ENCODE data around the gene ZG16B.
A peak's percentile ranks its signal among the peaks of the same experiment; 100 is the strongest.

ZG16B gene

GRCh38 chr16:2829501-2830354 lies at the start of gene ZG16B:
ZG16B (plus strand) TSS chr16:2830303; CDS start chr16:2830442, 139 bp downstream.
- Mint-ChIP-seq H3K9me3 (no peaks in the 10 kb centered on the region), H3K27ac (no peak within 1 kb of the TSS), H3K27me3 (no peaks in the 10 kb centered on the region), H3K36me3 (no peaks in the 10 kb centered on the region), H3K4me3 (no peak within 1 kb of the TSS), H3K4me1 (no peaks in the 10 kb centered on the region)

- Mint-ChIP-seq H3K36me3 (no peaks in the 10 kb centered on the region), H3K27me3 (no peaks in the 10 kb centered on the region), H3K4me1 (peaks cover 19% of the 10 kb centered on the region), H3K4me3 (no peak overlapping the region), H3K9me3 (no peaks in the 10 kb centered on the region), H3K27ac (no peak overlapping the region)
These were observed 47.3 kb upstream of the ZG16B start for GRCh38 chr16:2782583-2783351.

- peak overlapping the region; percentile 32 for H3K27ac Mint-ChIP-seq
- H3K4me3 Mint-ChIP-seq = peak overlapping the region; percentile 36
- no peaks in the 10 kb centered on the region for H3K36me3 Mint-ChIP-seq
These were observed 46.3 kb upstream of the ZG16B start for GRCh38 chr16:2783581-2784357.

GRCh38 chr16:2784358-2785100 lies 45.6 kb upstream of the ZG16B start:
- H3K27ac Mint-ChIP-seq = peak overlapping the region; percentile 88
- peaks cover under 1% of the 10 kb centered on the region for H3K27me3 Mint-ChIP-seq
- H3K36me3 Mint-ChIP-seq = no peaks in the 10 kb centered on the region
- no peaks in the 10 kb centered on the region for H3K9me3 Mint-ChIP-seq
- H3K4me1 Mint-ChIP-seq = peaks cover 7% of the 10 kb centered on the region
- H3K4me3 Mint-ChIP-seq = peak overlapping the region; percentile 91

More at GRCh38 chr16:2783581-2784357, 46.3 kb upstream of the ZG16B start:
- H3K27me3 Mint-ChIP-seq = no peaks in the 10 kb centered on the region
- no peaks in the 10 kb centered on the region for H3K9me3 Mint-ChIP-seq
- peaks cover 10% of the 10 kb centered on the region for H3K4me1 Mint-ChIP-seq

- Mint-ChIP-seq H3K27ac (peak overlapping the region; percentile 88), H3K9me3 (no peaks in the 10 kb centered on the region), H3K36me3 (no peaks in the 10 kb centered on the region), H3K27me3 (peaks cover 2% of the 10 kb centered on the region), H3K4me3 (peak overlapping the region; percentile 91), H3K4me1 (peaks cover 7% of the 10 kb centered on the region)
These were observed 44.8 kb upstream of the ZG16B start for GRCh38 chr16:2785101-2785991.

GRCh38 chr16:2786061-2786825 lies 43.9 kb upstream of the ZG16B start:
- Mint-ChIP-seq H3K27me3 (peaks cover 2% of the 10 kb centered on the region), H3K9me3 (no peaks in the 10 kb centered on the region), H3K27ac (no peak overlapping the region), H3K36me3 (no peaks in the 10 kb centered on the region), H3K4me3 (no peak overlapping the region), H3K4me1 (peaks cover 7% of the 10 kb centered on the region)

GRCh38 chr16:2786826-2787151 lies 43.3 kb upstream of the ZG16B start:
- Mint-ChIP-seq H3K4me1 (peaks cover 7% of the 10 kb centered on the region), H3K27ac (no peak overlapping the region), H3K27me3 (peaks cover 4% of the 10 kb centered on the region), H3K9me3 (no peaks in the 10 kb centered on the region), H3K36me3 (no peaks in the 10 kb centered on the region), H3K4me3 (no peak overlapping the region)

- Mint-ChIP-seq H3K4me3 (no peak within 1 kb of the TSS), H3K36me3 (no peaks in the 10 kb centered on the region), H3K4me1 (peaks cover 7% of the 10 kb centered on the region), H3K9me3 (no peaks in the 10 kb centered on the region), H3K27ac (no peak within 1 kb of the TSS), H3K27me3 (peaks cover 7% of the 10 kb centered on the region)
These were observed 42.7 kb upstream of the ZG16B start, which contains the start of gene PRSS33 for GRCh38 chr16:2787406-2787805. PRSS33 (minus strand) TSS chr16:2787560; CDS start chr16:2786547, 1,013 bp downstream.

- H3K36me3 Mint-ChIP-seq = no peaks in the 10 kb centered on the region
- no peak overlapping the region for H3K27ac Mint-ChIP-seq
- no peak overlapping the region for H3K4me3 Mint-ChIP-seq
- peaks cover 7% of the 10 kb centered on the region for H3K27me3 Mint-ChIP-seq
- peaks cover 7% of the 10 kb centered on the region for H3K4me1 Mint-ChIP-seq
- H3K9me3 Mint-ChIP-seq = no peaks in the 10 kb centered on the region
These were observed 42.1 kb upstream of the ZG16B start for GRCh38 chr16:2787961-2788360.

- peaks cover 3% of the 10 kb centered on the region for H3K4me1 Mint-ChIP-seq
- no peak overlapping the region for H3K4me3 Mint-ChIP-seq
- no peaks in the 10 kb centered on the region for H3K9me3 Mint-ChIP-seq
- peaks cover 7% of the 10 kb centered on the region for H3K27me3 Mint-ChIP-seq
- H3K36me3 Mint-ChIP-seq = no peaks in the 10 kb centered on the region
- no peak overlapping the region for H3K27ac Mint-ChIP-seq
These were observed 39.5 kb upstream of the ZG16B start for GRCh38 chr16:2790631-2791030.

- Mint-ChIP-seq H3K27ac (no peak overlapping the region), H3K27me3 (peaks cover 7% of the 10 kb centered on the region), H3K9me3 (no peaks in the 10 kb centered on the region), H3K4me3 (no peak overlapping the region), H3K36me3 (no peaks in the 10 kb centered on the region), H3K4me1 (peaks cover under 1% of the 10 kb centered on the region)
These were observed 38.9 kb upstream of the ZG16B start for GRCh38 chr16:2791174-2791573.

- H3K36me3 Mint-ChIP-seq = no peaks in the 10 kb centered on the region
- no peaks in the 10 kb centered on the region for H3K9me3 Mint-ChIP-seq
- H3K27me3 Mint-ChIP-seq = peaks cover 8% of the 10 kb centered on the region
- no peak overlapping the region for H3K27ac Mint-ChIP-seq
- no peak overlapping the region for H3K4me3 Mint-ChIP-seq
- H3K4me1 Mint-ChIP-seq = no peaks in the 10 kb centered on the region
These were observed 37.2 kb upstream of the ZG16B start for GRCh38 chr16:2792940-2793339.

- Mint-ChIP-seq H3K36me3 (no peaks in the 10 kb centered on the region), H3K27ac (no peak overlapping the region), H3K4me3 (no peak overlapping the region), H3K27me3 (peaks cover 6% of the 10 kb centered on the region), H3K4me1 (no peaks in the 10 kb centered on the region), H3K9me3 (no peaks in the 10 kb centered on the region)
These were observed 34.5 kb upstream of the ZG16B start for GRCh38 chr16:2795395-2796143.

All from activated naive CD4-positive, alpha-beta T cell treated with anti-CD3 and anti-CD28 coated beads, Interleukin-2, amount 50 U/mL, for 24 hours (primary cell).